HUDEP-2 (cell line): Measurements from ENCODE around the gene GRK5.
"Not testable (repeated sequence)": the region's sequence is repeated elsewhere in the genome, so short reads cannot be mapped to it uniquely, and the experiment has no call there.

Source experiments
- DNase-seq, 76 experiments: peaks; one replicate each; lab custom pipeline; 2025; ENCODE audit not compliant: unreplicated experiment in 76 of 76; lab: John Stamatoyannopoulos, UW

GRK5 gene

DNA sequence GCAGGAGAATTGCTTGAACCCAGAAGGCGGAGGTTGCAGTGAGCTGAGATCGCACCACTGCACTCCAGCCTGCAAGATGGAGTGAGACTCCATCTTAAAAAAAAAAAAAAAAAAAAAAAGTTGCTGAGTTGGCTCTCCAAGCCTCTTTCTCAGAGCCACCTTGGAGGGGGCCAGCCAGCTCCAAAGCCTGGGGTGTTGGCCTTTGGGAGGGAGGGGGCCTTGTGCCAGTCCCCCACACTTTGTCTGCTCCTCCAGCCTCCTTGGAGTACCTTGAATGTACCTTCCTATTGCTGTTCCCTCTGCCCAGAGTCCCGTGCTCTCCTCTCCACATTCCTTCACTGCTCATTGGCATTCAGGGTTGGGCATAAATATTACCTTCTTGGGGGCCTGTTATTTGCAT is 62.4 kb downstream of the GRK5 start:
- DNase-seq, result no peak

GRCh38 chr10:119270762-119271366 is 63.5 kb downstream of the GRK5 start:
- peak in 8 of 76 experiments; percentile 3 to 20 (median 10) for DNase-seq

GRCh38 chr10:119272338-119272734 is 65.0 kb downstream of the GRK5 start:
- DNase-seq, result not testable (repeated sequence)

GRCh38 chr10:119272736-119273135 is 65.4 kb downstream of the GRK5 start:
- DNase-seq, result no peak

- DNase-seq, result no peak
These were observed 66.0 kb downstream of the GRK5 start for GRCh38 chr10:119273413-119273812.

GRCh38 chr10:119274519-119275045 is 67.2 kb downstream of the GRK5 start:
- DNase-seq, result no peak

GRCh38 chr10:119275085-119275484 is 67.7 kb downstream of the GRK5 start:
- no peak for DNase-seq

- not testable (repeated sequence) for DNase-seq
These were observed 68.8 kb downstream of the GRK5 start for GRCh38 chr10:119276194-119276593.

DNA sequence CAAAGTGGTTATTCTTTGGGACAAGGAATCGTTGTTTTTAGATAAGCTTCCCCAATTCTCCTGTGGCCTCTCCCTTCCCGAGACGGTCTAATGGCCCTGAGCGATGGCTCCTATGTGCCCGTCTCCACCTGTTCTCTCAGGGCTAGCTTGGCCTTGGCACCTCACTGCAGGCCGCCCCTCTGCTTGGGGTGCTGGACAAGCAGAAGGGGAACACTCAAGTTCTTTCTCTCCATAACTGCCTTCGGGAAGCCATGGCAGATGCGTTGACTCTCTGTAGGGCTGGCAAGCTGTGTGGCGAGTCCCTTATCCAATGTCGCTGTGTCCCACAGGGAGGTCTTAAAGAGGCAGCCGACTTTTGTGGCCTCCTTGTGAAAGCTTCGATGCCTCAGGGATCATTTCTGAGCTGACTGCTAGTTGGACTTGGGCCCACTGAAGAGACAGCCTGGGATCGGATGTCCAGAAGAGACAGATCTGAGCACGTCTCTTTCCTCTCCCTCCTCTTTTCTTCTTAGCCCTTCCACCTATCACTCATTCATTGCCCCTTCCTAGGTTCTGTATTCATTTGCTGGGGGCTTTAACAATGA is 70.8 kb downstream of the GRK5 start:
- DNase-seq, result no peak

- no peak for DNase-seq
These were observed 72.1 kb downstream of the GRK5 start for GRCh38 chr10:119279441-119279840.

GRCh38 chr10:119281581-119282071 is 74.3 kb downstream of the GRK5 start:
- peak in 35 of 76 experiments; percentile 3 to 68 (median 22) for DNase-seq

- no peak for DNase-seq
These were observed 75.1 kb downstream of the GRK5 start for GRCh38 chr10:119282446-119282845.

- DNase-seq, result no peak
These were observed 76.0 kb downstream of the GRK5 start for GRCh38 chr10:119283387-119283786.

- no peak for DNase-seq
These were observed 76.4 kb downstream of the GRK5 start for GRCh38 chr10:119283818-119284217.

- no peak for DNase-seq
These were observed 77.3 kb downstream of the GRK5 start for GRCh38 chr10:119284679-119285096.

- no peak for DNase-seq
These were observed 78.3 kb downstream of the GRK5 start for GRCh38 chr10:119285495-119286267.

DNA sequence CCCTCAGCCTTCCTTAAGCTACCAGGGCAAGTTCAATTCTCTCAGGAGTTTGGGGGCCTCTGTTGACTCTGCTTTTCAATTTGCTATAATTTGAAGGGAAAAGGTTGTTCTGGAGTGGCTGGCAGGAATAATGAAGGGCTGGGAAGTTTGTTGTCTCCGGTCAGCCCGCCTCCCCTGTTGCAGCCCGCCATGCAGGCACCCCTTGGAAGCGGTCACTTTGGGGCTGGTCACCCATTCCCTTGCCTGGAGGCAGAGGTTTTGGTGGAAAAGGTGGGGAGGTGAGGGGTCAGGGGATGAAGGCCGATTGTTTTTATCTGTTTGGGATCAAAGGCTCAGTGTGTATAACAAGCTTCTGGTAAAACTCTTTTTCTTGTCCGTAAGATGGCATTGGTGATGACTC is 79.1 kb downstream of the GRK5 start:
- no peak for DNase-seq

GRCh38 chr10:119286983-119287633 is 79.7 kb downstream of the GRK5 start:
- no peak for DNase-seq

DNA sequence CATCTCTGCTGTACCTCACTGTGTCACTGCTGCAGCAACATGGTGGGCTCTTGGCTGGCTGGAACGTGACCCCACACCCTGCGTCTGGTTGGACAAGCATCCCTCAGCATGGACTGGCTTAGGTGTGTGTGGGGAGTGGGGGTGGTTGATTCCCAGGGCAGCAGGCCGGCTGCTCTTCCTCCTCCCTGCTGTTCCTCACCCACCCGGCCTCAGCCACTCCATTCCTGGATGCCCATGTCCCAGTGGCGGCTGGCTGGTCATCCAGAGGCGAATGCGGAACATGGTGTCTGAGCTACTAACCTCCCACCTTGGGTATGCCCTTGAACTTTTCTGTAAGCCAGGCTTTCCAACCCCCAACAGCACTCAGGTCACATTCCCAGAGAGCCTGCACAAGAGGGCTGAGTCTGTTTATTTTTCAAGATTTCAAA is 81.2 kb downstream of the GRK5 start:
- DNase-seq, result no peak

DNA sequence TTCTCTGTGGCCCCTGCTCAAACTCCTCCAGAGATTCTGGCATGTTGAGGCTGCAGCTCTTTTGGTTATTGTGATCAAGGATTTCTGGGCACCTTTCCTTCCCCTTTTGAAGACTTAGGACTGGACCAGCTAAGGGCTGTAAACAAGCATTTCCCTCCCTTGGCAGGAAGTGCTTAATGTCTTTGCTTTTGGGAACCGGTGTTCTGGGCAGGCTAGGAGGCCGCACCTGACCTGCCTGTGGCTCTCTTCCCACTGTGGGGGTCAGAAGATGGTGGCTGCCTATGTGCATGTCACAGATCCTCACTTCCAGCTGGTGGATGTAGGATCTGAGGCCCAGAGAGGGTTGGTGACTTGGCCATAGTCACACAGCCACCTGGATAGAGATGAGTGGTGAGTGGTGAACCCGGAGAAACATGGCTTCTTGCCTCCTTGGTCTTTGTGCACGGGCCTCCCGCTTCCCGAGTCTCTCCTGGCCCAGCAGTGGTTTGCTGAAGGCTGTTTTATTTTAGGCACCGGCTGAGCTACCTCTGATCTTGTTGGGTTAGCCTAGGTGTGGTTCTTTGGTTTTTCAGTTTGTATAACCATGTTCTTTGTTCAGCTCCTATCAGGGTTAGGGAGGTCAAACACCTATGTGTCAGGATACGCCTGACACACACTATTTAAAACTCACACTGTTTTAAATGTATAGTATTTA is 82.0 kb downstream of the GRK5 start:
- no peak for DNase-seq
